Measurements from ENCODE around the gene SLC6A6.

Gene SLC6A6

GRCh38 chr3:14454639-14455310 lies 52.4 kb downstream of the SLC6A6 start:
- DNase-seq (ENCODE audit: low read depth), result no peak

DNA sequence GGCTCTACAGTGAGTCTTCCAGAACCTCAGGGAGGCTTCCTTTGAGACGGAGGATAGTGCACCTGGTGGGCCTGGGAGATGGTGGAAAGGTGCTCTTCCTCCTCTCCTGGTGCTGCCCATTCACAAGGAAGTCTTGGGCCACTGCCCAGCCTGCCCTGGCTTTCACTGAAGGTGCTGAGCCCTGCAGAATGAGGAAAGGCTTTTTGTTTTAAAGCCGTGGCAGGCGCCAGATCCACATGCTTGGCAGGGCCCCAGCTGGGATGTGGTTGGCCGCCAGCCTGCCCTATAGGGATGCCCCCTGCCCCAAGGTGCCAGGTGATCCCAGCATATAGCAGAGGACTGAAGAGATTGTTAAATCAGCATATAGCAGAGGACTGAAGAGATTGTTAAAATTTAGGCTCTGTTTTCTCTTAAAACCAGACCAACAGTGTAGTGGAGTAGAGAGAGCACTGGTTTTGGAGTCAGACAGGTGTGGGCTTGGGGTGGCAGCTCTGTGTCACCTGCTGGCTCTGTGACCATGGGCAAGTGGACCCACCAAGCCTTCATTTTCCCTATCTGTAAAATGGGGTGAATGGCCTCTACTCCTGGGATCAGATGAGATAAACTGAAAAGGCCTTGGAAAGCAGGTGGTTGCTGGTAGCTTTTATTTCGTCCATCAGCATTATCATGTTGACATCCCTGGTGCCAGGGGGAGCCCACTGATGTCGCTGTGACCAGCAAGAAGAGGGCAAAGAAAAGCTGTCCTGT lies 53.3 kb downstream of the SLC6A6 start:
- no peak for DNase-seq (ENCODE audit: low read depth)

DNA sequence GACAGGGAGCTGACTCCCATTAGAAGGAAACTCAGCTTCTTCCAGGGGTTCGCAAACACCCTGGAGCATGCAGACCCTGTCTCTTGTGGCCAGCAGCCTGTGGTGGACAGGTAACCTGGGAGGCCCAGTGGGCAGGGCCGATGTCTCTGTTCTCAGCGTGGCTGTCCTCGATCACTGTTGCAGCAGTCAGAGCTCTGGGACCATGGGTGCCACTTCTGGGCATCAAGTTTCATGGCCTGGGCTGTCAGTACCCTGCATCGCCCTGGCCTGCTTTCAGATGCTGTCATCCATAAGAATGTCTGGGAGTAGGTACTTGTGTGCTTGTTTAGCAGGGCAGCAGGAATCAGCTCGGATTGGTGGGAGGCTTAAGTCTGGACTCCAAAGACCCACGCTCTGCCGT lies 54.4 kb downstream of the SLC6A6 start:
- no peak for DNase-seq (ENCODE audit: low read depth)

DNA sequence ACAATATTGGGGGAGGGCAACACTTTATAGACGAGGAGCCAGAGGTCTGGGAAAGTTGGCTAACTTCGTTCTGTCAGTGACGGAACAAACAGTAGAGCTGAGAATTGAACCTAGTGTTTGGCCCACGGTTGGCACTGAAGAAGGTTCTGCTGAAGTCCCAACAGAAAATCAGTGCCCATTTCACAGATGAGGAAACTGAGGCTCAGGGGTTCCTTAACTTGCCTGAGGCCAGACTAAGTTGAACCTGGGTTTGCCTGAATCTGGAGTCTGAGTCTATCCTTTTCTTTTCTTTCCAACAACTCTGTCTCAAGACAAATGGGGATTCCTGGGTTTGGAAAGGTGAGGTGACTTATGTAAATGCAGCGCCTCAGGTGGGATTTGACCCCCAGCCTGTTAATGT lies 55.1 kb downstream of the SLC6A6 start:
- DNase-seq (ENCODE audit: low read depth), result no peak

GRCh38 chr3:14457999-14458398 lies 55.6 kb downstream of the SLC6A6 start:
- no peak for DNase-seq (ENCODE audit: low read depth)

- DNase-seq (ENCODE audit: low read depth), result no peak
Measured at GRCh38 chr3:14458434-14459275, 56.2 kb downstream of the SLC6A6 start.

GRCh38 chr3:14459384-14459783 lies 57.0 kb downstream of the SLC6A6 start:
- DNase-seq (ENCODE audit: low read depth), result no peak

GRCh38 chr3:14459787-14460186 lies 57.4 kb downstream of the SLC6A6 start:
- no peak for DNase-seq (ENCODE audit: low read depth)

- peak; percentile 90 for DNase-seq (ENCODE audit: low read depth)
Measured at GRCh38 chr3:14460342-14461005, 58.1 kb downstream of the SLC6A6 start.

- no peak for DNase-seq (ENCODE audit: low read depth)
Measured at GRCh38 chr3:14461006-14461747, 58.8 kb downstream of the SLC6A6 start.

- DNase-seq (ENCODE audit: low read depth), result peak; percentile 77
Measured at GRCh38 chr3:14461748-14462324, 59.4 kb downstream of the SLC6A6 start.

DNA sequence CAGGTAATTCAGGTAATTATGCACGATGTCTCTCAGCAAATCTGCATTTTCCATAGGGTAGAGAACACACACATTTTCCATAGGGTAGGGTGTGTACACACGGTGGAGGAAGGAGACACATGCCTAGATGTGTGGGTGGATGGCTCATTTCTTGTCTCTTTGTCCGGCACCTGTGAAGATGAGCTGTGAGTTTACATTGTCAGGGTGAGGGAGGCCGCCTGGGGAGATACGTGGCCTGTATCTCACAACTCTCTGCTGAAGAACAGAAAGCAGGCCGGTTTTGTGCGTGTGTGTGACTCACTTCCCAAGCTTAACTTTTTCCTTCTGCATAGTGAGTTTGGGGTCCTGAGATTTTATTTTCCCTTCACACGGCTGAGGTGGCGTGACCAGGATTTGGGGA lies 60.3 kb downstream of the SLC6A6 start:
- peak; percentile 70 for DNase-seq (ENCODE audit: low read depth)

DNA sequence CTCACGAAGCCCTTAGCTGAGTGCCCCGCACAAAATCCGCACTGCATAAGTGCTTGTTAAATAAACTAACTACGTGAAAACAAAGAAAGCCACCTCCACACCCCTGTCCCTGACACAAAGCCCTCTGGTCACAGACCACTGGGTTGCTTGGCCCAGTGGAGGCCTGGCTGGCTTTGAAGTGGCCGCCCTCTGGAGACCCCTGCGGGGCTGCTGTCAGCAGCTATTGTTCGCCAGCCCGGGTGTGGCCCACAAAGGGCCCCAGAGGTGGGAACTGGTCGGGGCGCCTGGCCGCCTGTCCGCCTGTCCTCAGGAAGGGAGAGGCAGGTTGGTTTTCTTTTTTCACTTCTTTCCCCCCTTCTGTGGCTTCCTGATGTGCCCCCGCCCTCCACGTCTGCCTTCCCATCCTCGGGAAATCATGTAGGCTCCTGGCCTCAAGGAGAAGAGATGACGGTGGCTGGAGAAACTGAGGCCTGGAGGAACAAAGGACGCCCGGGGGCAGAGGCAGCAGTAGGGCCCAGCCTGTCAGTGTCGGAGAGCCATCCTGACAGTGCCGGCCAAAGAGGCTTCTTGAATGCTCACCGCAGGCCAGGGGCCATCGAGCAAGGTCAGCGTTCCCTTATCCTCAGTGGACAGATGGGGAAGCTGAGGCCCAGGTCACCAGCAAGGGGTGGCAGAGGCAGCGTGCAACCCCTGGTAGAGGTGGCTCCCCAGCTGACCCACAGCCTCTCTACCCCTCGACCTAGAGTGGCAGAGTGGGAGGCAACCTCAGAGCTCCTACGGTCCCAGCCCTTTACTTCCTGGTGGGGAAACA lies 61.1 kb downstream of the SLC6A6 start:
- no peak for DNase-seq (ENCODE audit: low read depth)

- DNase-seq (ENCODE audit: low read depth), result no peak
Measured at GRCh38 chr3:14464141-14464465, 61.7 kb downstream of the SLC6A6 start.

DNA sequence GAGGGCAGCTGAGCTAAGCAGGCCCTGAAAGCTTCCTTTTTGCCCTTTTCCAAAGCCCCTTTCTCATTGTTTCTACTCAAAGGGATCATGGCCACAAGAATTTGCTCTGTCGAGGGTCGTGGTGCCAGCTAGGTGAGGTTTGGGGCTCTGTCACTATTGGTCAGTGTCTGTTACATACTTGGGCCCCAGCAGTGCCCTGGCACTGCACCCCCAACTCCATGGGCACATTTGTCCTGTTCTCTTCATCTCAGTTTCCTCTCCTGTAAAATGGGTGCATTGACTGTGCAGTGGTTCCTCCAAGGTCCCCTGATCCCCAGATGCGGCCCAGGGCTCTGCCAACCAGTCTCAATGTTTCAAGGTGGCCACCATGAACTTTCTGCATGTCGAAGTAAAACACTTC lies 62.1 kb downstream of the SLC6A6 start:
- DNase-seq (ENCODE audit: low read depth), result no peak

- DNase-seq (ENCODE audit: low read depth), result no peak
Measured at GRCh38 chr3:14465425-14465824, 63.0 kb downstream of the SLC6A6 start.

DNA sequence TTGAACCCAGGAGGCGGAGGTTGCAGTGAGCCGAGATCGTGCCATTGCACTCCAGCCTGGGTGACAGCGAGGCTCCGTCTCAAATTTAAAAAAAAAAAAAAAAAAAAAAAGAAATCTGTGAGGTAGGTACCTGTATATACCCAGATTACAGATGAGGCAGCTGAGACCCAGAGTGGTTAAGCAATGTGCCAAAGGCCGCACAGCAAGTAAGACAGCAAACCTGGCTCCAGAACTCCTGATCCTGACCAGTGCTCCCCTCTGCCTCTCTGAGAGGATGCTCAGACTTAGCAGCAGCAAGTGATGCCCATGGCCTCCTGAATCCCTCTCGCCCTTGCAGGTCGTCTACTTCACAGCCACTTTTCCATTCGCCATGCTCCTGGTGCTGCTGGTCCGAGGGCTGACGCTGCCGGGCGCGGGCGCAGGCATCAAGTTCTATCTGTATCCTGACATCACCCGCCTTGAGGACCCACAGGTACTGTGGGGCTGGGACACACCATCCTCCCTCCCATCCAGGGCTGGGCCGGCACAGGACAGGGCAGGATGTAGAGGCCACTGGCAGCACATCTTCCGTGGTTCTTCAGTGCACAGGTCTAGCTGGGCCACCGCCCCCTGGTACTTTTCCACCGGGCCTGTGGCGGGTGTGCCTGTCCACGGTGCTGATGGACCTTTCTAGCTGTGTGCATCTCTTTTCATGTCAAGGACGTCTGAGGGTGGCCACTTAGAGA lies 63.9 kb downstream of the SLC6A6 start:
- no peak for DNase-seq (ENCODE audit: low read depth)

DNA sequence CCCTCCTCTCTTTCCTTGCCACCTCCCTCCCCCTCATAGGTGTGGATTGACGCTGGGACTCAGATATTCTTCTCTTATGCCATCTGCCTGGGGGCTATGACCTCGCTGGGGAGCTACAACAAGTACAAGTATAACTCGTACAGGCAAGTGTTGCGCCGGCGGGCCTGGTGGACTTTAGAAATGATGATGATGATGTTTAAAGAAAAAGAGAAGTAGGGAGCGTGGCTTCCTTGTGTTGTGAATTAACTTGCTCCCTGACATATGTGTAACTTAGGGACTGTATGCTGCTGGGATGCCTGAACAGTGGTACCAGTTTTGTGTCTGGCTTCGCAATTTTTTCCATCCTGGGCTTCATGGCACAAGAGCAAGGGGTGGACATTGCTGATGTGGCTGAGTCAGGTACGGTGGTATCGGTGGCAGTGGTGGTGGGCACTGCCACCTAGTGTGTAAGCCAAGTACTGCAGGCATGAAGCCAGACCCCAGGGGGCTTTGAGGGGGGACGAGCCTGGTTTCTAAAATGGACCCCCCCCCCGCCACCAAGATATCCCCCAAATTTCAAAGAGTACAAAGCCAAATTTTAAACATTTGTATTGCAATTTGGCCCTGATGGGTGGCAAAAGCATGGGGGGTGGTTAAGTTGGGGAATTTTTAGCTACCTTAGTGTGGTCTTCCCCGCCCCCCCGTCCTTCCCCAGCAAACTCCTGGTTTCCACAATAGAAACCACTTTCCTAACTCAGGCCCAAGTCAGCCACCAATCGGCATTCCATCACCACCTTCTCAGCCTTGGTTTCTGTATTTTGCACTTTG lies 65.6 kb downstream of the SLC6A6 start:
- DNase-seq (ENCODE audit: low read depth), result no peak

GRCh38 chr3:14468621-14468981 lies 66.2 kb downstream of the SLC6A6 start:
- DNase-seq (ENCODE audit: low read depth), result no peak

Measured in iris pigment epithelial cell (primary cell).